ENCODE results near the gene CTPS2.
"Not testable (repeated sequence)": the region's sequence is repeated elsewhere in the genome, so short reads cannot be mapped to it uniquely, and the experiment has no call there.

CTPS2 gene

DNA sequence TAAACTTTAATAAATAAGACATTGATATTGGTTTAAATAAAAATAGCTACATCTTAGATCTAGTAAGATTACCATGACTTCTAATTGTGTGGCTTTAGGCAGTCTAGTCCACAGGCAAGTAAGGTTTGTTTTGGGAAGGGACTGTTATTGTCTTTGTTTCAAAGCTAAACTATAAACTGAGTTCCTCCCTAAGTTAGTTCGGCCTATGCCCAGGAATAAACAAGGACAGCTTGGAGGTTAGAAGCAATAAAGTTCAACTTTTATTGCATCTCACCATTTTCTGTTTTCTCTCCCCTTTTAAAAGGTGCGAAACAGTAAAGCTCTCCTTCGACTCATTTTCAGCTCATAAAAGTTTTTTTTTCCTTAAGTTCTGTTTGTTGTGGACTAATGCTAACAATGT lies 133.0 kb downstream of the CTPS2 start:
- Histone ChIP-seq H3K4me1 (no peaks in the 10 kb centered on the region), H3K4me3 (no peak overlapping the region), H3K27me3 (no peaks in the 10 kb centered on the region), H3K36me3 (no peaks in the 10 kb centered on the region), H3K27ac (no peak overlapping the region), H3K9me3 (peaks cover 0 to 3% (median 0%) of the 10 kb centered on the region in 3 donors)
- TF ChIP-seq, protein P1, sequence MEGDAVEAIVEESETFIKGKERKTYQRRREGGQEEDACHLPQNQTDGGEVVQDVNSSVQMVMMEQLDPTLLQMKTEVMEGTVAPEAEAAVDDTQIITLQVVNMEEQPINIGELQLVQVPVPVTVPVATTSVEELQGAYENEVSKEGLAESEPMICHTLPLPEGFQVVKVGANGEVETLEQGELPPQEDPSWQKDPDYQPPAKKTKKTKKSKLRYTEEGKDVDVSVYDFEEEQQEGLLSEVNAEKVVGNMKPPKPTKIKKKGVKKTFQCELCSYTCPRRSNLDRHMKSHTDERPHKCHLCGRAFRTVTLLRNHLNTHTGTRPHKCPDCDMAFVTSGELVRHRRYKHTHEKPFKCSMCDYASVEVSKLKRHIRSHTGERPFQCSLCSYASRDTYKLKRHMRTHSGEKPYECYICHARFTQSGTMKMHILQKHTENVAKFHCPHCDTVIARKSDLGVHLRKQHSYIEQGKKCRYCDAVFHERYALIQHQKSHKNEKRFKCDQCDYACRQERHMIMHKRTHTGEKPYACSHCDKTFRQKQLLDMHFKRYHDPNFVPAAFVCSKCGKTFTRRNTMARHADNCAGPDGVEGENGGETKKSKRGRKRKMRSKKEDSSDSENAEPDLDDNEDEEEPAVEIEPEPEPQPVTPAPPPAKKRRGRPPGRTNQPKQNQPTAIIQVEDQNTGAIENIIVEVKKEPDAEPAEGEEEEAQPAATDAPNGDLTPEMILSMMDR (IDR thresholded peaks at IDR 0.05) = no peak
- DNase-seq = no peak
- intact Hi-C loops (cut with DNase I; ENCODE audit: low total_unique reads) = no loop called here

DNA sequence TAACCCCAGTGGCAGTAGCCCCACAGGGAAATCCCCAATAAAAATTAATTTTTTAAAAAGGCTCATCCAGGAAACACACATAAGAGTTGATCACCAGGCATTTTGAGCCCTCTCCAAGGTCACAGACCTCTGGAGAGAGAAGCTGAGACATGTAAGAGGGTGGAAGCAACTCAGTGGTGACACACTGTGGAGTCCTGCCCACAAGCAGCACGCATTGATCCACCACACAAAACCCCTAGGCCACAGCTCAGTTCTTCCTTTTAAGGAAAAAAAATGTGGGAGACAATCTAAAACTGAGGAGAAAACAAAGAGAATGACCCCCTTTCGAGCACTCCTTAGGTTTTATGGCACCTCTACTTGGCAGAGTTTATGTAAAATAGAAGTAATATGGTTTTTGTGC lies 134.3 kb downstream of the CTPS2 start:
- TF ChIP-seq, protein P1 (IDR thresholded peaks at IDR 0.05) = no peak
- no peak overlapping the region for H3K27ac ChIP-seq
- DNase-seq = no peak
- H3K9me3 ChIP-seq = peaks cover 0 to 3% (median 0%) of the 10 kb centered on the region in 3 donors
- no peaks in the 10 kb centered on the region for H3K36me3 ChIP-seq
- no peak overlapping the region for H3K4me3 ChIP-seq
- intact Hi-C loops (cut with DNase I; ENCODE audit: low total_unique reads) = no loop called here
- H3K4me1 ChIP-seq = no peaks in the 10 kb centered on the region
- H3K27me3 ChIP-seq = no peaks in the 10 kb centered on the region

DNA sequence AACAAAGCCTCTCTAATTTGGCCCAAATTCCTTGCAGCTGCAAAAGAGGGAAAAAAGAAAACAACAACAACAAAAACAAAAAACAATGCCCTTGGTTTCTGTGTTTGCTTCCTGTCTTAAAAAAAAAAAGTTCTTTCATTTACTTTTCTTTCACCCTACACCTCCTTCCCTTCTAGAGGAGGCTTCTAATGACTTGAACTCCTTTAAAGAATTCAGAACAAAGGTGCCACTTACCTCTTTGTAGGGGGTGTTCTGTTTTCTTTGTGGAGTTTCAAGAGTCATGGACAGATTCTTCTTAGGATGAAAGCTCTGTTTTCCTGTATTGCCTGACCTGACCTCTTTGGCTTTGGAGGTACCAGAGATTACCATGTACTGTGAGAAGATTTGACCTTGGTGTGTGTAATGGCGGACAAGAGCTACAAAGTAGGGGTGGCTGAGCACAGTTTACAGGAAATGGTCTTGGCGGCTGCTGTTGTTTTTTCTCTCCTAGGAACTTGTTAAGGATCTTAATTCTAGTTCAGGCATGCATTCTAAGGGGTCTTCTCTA lies 134.9 kb downstream of the CTPS2 start:
- Histone ChIP-seq H3K9me3 (peaks cover 0 to 3% (median 0%) of the 10 kb centered on the region in 3 donors), H3K27ac (no peak overlapping the region), H3K4me3 (no peak overlapping the region), H3K27me3 (no peaks in the 10 kb centered on the region), H3K4me1 (no peaks in the 10 kb centered on the region), H3K36me3 (no peaks in the 10 kb centered on the region)
- DNase-seq = no peak
- intact Hi-C loops (cut with DNase I; ENCODE audit: low total_unique reads) = no loop called here
- TF ChIP-seq, protein P1 (IDR thresholded peaks at IDR 0.05) = no peak

DNA sequence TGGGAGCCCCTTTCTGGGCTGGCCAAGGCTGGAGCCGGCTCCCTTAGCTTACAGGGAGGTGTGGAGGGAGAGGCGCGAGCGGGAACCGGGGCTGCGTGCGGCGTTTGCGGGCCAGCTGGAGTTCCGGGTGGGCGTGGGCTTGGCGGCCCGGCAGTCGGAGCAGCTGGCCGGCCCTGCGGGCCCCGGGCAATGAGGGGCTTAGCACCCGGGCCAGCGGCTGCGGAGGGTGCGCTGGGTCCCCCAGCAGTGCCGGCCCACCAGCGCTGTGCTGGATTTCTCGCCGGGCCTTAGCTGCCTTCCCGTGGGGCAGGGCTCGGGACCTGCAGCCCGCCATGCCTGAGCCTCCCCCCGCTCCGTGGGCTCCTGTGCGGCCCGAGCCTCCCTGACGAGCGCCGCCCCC lies 137.1 kb downstream of the CTPS2 start:
- H3K36me3 ChIP-seq; H3K27ac ChIP-seq; H3K4me1 ChIP-seq; H3K9me3 ChIP-seq; intact Hi-C loops (cut with DNase I; ENCODE audit: low total_unique reads); H3K27me3 ChIP-seq; H3K4me3 ChIP-seq; DNase-seq: not testable (repeated sequence)

DNA sequence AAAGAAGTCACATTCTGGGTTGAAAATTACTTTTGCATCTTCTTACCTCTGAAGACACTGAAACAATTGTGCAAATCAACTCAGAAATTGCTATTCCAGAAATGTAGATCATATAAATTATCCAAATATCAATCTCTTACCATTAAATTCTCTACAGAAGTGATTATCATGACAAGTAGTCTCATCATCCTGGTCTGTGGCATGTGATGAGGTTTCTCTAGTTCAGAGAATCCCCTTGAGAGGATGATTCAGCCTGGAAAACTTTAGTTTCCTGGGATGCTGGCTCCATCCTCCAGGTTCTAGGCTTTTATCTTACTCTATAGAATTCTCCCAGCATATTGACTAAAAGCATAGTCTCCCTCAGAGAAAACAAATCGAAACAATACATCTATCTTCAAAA lies 138.7 kb downstream of the CTPS2 start:
- Histone ChIP-seq H3K27me3 (no peaks in the 10 kb centered on the region), H3K27ac (no peak overlapping the region), H3K9me3 (no peaks in the 10 kb centered on the region), H3K4me3 (no peak overlapping the region), H3K36me3 (no peaks in the 10 kb centered on the region), H3K4me1 (no peaks in the 10 kb centered on the region)
- intact Hi-C loops (cut with DNase I; ENCODE audit: low total_unique reads) = no loop called here
- TF ChIP-seq, protein P1 (IDR thresholded peaks at IDR 0.05) = no peak
- DNase-seq = no peak

DNA sequence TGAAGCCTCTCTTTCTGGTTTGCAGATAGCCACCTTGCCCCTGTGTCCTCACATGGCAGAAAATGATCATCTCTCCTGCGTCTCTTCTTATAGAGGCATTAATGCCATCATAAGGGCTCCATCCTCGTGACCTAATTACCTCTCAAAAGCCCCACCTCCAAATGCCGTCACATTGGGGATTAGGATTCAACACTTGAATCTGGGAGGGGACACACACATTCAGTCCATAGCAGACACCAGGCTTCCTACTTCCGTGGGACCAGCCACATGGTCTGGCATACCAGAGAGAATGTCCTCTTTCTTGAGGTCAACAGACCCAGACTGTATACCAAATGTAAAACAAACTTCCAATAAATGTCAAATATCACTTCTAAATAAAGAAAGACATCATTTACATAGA lies 144.8 kb downstream of the CTPS2 start:
- no peak overlapping the region for H3K4me3 ChIP-seq
- intact Hi-C loops (cut with DNase I; ENCODE audit: low total_unique reads) = no loop called here

More for the DNA sequence above, 144.8 kb downstream of the CTPS2 start:
- Histone ChIP-seq H3K4me1 (no peaks in the 10 kb centered on the region), H3K36me3 (no peaks in the 10 kb centered on the region), H3K9me3 (no peaks in the 10 kb centered on the region), H3K27me3 (no peaks in the 10 kb centered on the region), H3K27ac (no peak overlapping the region)
- no peak for DNase-seq
- TF ChIP-seq, protein P1 (IDR thresholded peaks at IDR 0.05) = no peak
